IMR-90 (cell line): ENCODE data around the gene IFT74.

Experiments used
- BHLHE40 ChIP-seq: fragments of 150-350 bp; IDR thresholded peaks from 2 replicates; pipeline ENCODE4 v1.6.1; 2016; ENCODE audit warnings: mild to moderate bottlenecking, low read depth, low read length
- CEBPB ChIP-seq: IDR thresholded peaks from 2 replicates; pipeline ENCODE4 v1.6.1; 2012; ENCODE audit warnings: low read depth, low read length, improper control_type of control experiment
- MAZ ChIP-seq: IDR thresholded peaks from 2 replicates; pipeline ENCODE4 v1.6.1; 2012; ENCODE audit warnings: low read depth, mild to moderate bottlenecking, low read length, improper control_type of control experiment, moderate library complexity, borderline replicate concordance
- MXI1 ChIP-seq: IDR thresholded peaks from 2 replicates; pipeline ENCODE4 v1.6.1; 2012; ENCODE audit warnings: low read depth, mild to moderate bottlenecking, low read length, moderate library complexity, borderline replicate concordance
- POLR2A ChIP-seq: IDR thresholded peaks from 2 replicates; pipeline ENCODE4 v1.6.1; 2012; ENCODE audit warnings: mild to moderate bottlenecking, low read depth, low read length
- RAD21 ChIP-seq: IDR thresholded peaks from 2 replicates; pipeline ENCODE4 v1.6.1; 2012; ENCODE audit warnings: low read length, improper control_type of control experiment
- RFX5 ChIP-seq: IDR thresholded peaks from 2 replicates; pipeline ENCODE4 v1.8.0; 2012; ENCODE audit warnings: low read depth, mild to moderate bottlenecking, low read length, moderate library complexity
- TF ChIP-seq, protein P1 (sequence below): conservative IDR thresholded peaks from 2 replicates; pipeline ENCODE4 v1.5.1; 2012; ENCODE audit warnings: mild to moderate bottlenecking, low read depth, low read length, improper control_type of control experiment
- TF ChIP-seq, protein P2 (sequence below): fragments of 150-350 bp; IDR thresholded peaks from 2 replicates; pipeline ENCODE4 v1.6.1; 2017; ENCODE audit warnings: mild to moderate bottlenecking, antibody characterized with exemption, low read length, low read depth

DNA sequence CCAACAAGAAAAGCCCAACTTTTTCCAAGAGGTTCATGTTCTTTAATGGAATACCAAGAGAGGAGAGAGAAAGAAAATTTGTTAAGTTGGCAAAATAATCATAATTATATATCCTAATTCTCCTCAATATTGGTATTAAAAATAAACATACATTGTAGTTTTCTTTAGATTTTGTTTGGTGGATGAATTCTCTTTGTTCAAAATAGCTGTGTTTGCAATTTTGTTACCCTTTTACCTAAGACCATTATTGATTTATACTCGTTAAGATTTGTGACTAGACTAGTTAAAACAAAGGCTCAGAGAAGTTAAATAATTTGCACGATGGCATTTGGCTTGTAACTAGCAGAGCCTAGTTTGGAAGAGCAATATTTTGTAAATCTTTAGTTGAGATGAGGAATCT lies 39.6 kb downstream of the IFT74 start:
- TF ChIP-seq, protein P1, sequence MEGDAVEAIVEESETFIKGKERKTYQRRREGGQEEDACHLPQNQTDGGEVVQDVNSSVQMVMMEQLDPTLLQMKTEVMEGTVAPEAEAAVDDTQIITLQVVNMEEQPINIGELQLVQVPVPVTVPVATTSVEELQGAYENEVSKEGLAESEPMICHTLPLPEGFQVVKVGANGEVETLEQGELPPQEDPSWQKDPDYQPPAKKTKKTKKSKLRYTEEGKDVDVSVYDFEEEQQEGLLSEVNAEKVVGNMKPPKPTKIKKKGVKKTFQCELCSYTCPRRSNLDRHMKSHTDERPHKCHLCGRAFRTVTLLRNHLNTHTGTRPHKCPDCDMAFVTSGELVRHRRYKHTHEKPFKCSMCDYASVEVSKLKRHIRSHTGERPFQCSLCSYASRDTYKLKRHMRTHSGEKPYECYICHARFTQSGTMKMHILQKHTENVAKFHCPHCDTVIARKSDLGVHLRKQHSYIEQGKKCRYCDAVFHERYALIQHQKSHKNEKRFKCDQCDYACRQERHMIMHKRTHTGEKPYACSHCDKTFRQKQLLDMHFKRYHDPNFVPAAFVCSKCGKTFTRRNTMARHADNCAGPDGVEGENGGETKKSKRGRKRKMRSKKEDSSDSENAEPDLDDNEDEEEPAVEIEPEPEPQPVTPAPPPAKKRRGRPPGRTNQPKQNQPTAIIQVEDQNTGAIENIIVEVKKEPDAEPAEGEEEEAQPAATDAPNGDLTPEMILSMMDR: no peak
- TF ChIP-seq POLR2A (no peak), CEBPB (no peak), RFX5 (no peak), MXI1 (no peak), BHLHE40 (no peak), MAZ (no peak), RAD21 (no peak)
- TF ChIP-seq, protein P2, sequence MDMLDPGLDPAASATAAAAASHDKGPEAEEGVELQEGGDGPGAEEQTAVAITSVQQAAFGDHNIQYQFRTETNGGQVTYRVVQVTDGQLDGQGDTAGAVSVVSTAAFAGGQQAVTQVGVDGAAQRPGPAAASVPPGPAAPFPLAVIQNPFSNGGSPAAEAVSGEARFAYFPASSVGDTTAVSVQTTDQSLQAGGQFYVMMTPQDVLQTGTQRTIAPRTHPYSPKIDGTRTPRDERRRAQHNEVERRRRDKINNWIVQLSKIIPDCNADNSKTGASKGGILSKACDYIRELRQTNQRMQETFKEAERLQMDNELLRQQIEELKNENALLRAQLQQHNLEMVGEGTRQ: no peak
